ENCODE results near the gene DUSP18.
A peak's percentile ranks its signal among the peaks of the same experiment; 100 is the strongest.

The DUSP18 gene

GRCh38 chr22:30640361-30640760 lies 27.3 kb downstream of the DUSP18 start:
- Histone ChIP-seq H3K27me3 (ENCODE audit: insufficient read depth, low read depth) (no peaks in the 10 kb centered on the region), H3K36me3 (ENCODE audit: insufficient read depth) (no peaks in the 10 kb centered on the region), H3K4me2 (no peak overlapping the region), H3K9ac (no peak overlapping the region), H4K20me1 (ENCODE audit: insufficient read depth) (no peaks in the 10 kb centered on the region), H2AFZ (ENCODE audit: low read depth) (no peak overlapping the region), H3K79me2 (ENCODE audit: insufficient read depth, low read depth) (no peaks in the 10 kb centered on the region), H3K4me1 (ENCODE audit: low read depth, poor library complexity, severe bottlenecking) (peaks cover 13% of the 10 kb centered on the region), H3K4me3 (IDR thresholded peaks at IDR 0.05; ENCODE audit: insufficient read depth, low read depth, low read length) (no peak overlapping the region), H3K27ac (no peak overlapping the region)
- no peak for TF ChIP-seq CTCF (conservative IDR thresholded peaks at IDR 0.05; ENCODE audit: low read depth, low read length)

GRCh38 chr22:30637701-30638114 lies 30.0 kb downstream of the DUSP18 start:
- H3K4me2 ChIP-seq = peak overlapping the region; percentile 99
- no peaks in the 10 kb centered on the region for H4K20me1 ChIP-seq (ENCODE audit: insufficient read depth)
- no peak overlapping the region for H3K27ac ChIP-seq
- no peak overlapping the region for H2AFZ ChIP-seq (ENCODE audit: low read depth)
- no peaks in the 10 kb centered on the region for H3K36me3 ChIP-seq (ENCODE audit: insufficient read depth)
- H3K9ac ChIP-seq = no peak overlapping the region
- H3K27me3 ChIP-seq (ENCODE audit: insufficient read depth, low read depth) = no peaks in the 10 kb centered on the region
- no peak overlapping the region for H3K4me3 ChIP-seq (IDR thresholded peaks at IDR 0.05; ENCODE audit: insufficient read depth, low read depth, low read length)
- H3K79me2 ChIP-seq (ENCODE audit: insufficient read depth, low read depth) = no peaks in the 10 kb centered on the region
- H3K4me1 ChIP-seq (ENCODE audit: low read depth, poor library complexity, severe bottlenecking) = peaks cover 22% of the 10 kb centered on the region
- TF ChIP-seq CTCF (conservative IDR thresholded peaks at IDR 0.05; ENCODE audit: low read depth, low read length) = no peak

GRCh38 chr22:30636226-30637077 lies 31.2 kb downstream of the DUSP18 start:
- Histone ChIP-seq H3K4me2 (peak overlapping the region; percentile 99), H3K4me1 (ENCODE audit: low read depth, poor library complexity, severe bottlenecking) (peaks cover 22% of the 10 kb centered on the region), H3K9ac (peak overlapping the region; percentile 71; the same call in 1 of the 2 replicates), H3K79me2 (ENCODE audit: insufficient read depth, low read depth) (no peaks in the 10 kb centered on the region), H3K36me3 (ENCODE audit: insufficient read depth) (no peaks in the 10 kb centered on the region), H2AFZ (ENCODE audit: low read depth) (peak overlapping the region; percentile 81), H3K27ac (no peak overlapping the region), H4K20me1 (ENCODE audit: insufficient read depth) (no peaks in the 10 kb centered on the region), H3K27me3 (ENCODE audit: insufficient read depth, low read depth) (no peaks in the 10 kb centered on the region), H3K4me3 (IDR thresholded peaks at IDR 0.05; ENCODE audit: insufficient read depth, low read depth, low read length) (no peak overlapping the region)
- TF ChIP-seq CTCF (conservative IDR thresholded peaks at IDR 0.05; ENCODE audit: low read depth, low read length) = no peak

- Histone ChIP-seq H3K27ac (peak within 1 kb of the TSS; percentile 25; the same call in 1 of the 2 replicates), H2AFZ (ENCODE audit: low read depth) (peak within 1 kb of the TSS; percentile 81), H3K4me2 (peak within 1 kb of the TSS; percentile 99), H3K79me2 (ENCODE audit: insufficient read depth, low read depth) (no peaks in the 10 kb centered on the region), H3K9ac (peak within 1 kb of the TSS; percentile 71), H3K4me3 (IDR thresholded peaks at IDR 0.05; ENCODE audit: insufficient read depth, low read depth, low read length) (no peak within 1 kb of the TSS), H4K20me1 (ENCODE audit: insufficient read depth) (no peaks in the 10 kb centered on the region), H3K36me3 (ENCODE audit: insufficient read depth) (no peaks in the 10 kb centered on the region), H3K4me1 (ENCODE audit: low read depth, poor library complexity, severe bottlenecking) (peaks cover 22% of the 10 kb centered on the region), H3K27me3 (ENCODE audit: insufficient read depth, low read depth) (no peaks in the 10 kb centered on the region)
- no peak for TF ChIP-seq CTCF (conservative IDR thresholded peaks at IDR 0.05; ENCODE audit: low read depth, low read length)
Measured at GRCh38 chr22:30635273-30636225, 32.1 kb downstream of the DUSP18 start, which contains the start of gene SLC35E4. Gene SLC35E4, plus strand, starts transcription at chr22:30635781. Its CDS starts 670 bp downstream, at chr22:30636451.

All from KMS-11 (cell line).